Measurements from ENCODE around the gene FBXW5.

DNA sequence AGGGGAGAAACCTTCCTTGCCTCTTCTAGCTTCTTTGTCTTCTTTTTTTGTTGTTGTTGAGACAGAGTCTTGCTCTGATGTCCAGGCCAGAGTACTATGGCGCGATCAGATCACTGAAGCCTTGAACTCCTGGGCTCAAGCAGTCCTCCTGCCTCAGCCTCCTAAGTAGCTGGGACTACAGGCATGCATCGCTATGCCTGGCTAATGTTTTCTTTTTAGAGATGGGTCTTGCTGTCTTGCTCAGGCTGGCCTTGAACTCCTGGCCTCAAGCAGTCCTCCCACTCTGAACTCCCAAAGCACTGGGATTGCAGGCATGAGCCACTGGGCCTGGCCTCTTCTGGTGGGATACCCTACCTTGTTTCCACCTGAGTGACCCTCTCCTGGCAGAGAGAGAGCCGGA lies 44.3 kb upstream of the FBXW5 start:
- no peak for TF ChIP-seq SIX5 (IDR thresholded peaks at IDR 0.05; ENCODE audit: low read depth, low read length, severe bottlenecking)
- TF ChIP-seq MAX (IDR thresholded peaks at IDR 0.05; ENCODE audit: low read depth, low read length): no peak
- TF ChIP-seq CTCF (IDR thresholded peaks at IDR 0.05 in 2 of 3, conservative IDR thresholded peaks at IDR 0.05 in 1 of 3; ENCODE audit: control insufficient read depth in 2 of 3, extremely low read depth in 1 of 3, insufficient read depth in 1 of 3, low read depth in 3 of 3, low read length in 3 of 3): no peak
- no peak for TF ChIP-seq NRF1 (conservative IDR thresholded peaks at IDR 0.05; ENCODE audit: low read depth, low read length)
- TF ChIP-seq HDGF (IDR thresholded peaks at IDR 0.05): no peak
- TF ChIP-seq TCF7 (IDR thresholded peaks at IDR 0.05; ENCODE audit: borderline replicate concordance): no peak
- no peak for TF ChIP-seq HCFC1 (IDR thresholded peaks at IDR 0.05; ENCODE audit: low read length)
- TF ChIP-seq NR2F1 (conservative IDR thresholded peaks at IDR 0.05): no peak
- TF ChIP-seq TCF12 (IDR thresholded peaks at IDR 0.05; ENCODE audit: low read depth, low read length): no peak
- TF ChIP-seq ZBTB33 (IDR thresholded peaks at IDR 0.05): no peak
- TF ChIP-seq, protein P1, sequence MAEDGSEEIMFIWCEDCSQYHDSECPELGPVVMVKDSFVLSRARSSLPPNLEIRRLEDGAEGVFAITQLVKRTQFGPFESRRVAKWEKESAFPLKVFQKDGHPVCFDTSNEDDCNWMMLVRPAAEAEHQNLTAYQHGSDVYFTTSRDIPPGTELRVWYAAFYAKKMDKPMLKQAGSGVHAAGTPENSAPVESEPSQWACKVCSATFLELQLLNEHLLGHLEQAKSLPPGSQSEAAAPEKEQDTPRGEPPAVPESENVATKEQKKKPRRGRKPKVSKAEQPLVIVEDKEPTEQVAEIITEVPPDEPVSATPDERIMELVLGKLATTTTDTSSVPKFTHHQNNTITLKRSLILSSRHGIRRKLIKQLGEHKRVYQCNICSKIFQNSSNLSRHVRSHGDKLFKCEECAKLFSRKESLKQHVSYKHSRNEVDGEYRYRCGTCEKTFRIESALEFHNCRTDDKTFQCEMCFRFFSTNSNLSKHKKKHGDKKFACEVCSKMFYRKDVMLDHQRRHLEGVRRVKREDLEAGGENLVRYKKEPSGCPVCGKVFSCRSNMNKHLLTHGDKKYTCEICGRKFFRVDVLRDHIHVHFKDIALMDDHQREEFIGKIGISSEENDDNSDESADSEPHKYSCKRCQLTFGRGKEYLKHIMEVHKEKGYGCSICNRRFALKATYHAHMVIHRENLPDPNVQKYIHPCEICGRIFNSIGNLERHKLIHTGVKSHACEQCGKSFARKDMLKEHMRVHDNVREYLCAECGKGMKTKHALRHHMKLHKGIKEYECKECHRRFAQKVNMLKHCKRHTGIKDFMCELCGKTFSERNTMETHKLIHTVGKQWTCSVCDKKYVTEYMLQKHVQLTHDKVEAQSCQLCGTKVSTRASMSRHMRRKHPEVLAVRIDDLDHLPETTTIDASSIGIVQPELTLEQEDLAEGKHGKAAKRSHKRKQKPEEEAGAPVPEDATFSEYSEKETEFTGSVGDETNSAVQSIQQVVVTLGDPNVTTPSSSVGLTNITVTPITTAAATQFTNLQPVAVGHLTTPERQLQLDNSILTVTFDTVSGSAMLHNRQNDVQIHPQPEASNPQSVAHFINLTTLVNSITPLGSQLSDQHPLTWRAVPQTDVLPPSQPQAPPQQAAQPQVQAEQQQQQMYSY (CRISPR knock-in tag; IDR thresholded peaks at IDR 0.05): no peak
- no peak for TF ChIP-seq POLR2AphosphoS5 (IDR thresholded peaks at IDR 0.05; ENCODE audit: low read length)
- TF ChIP-seq GABPA (IDR thresholded peaks at IDR 0.05; ENCODE audit: low read depth): no peak
